Panc1 (cell line): Measurements from ENCODE around the gene POLG2.

Experiments
- CTCF ChIP-seq: fragments of 450-650 bp; IDR thresholded peaks from 2 replicates; pipeline ENCODE4 v1.5.1; 2017; ENCODE audit warnings: mild to moderate bottlenecking
- POLR2AphosphoS5 ChIP-seq: IDR thresholded peaks from 2 replicates; pipeline ENCODE4 v1.6.1; 2012; ENCODE audit warnings: mild to moderate bottlenecking, low read depth, low read length, moderate library complexity
- REST ChIP-seq, 2 experiments: IDR thresholded peaks; 2 replicates each; pipeline ENCODE4 v1.6.1; 2011 to 2012; ENCODE audit warnings: low read depth in 2 of 2, control low read depth in 1 of 2, low read length in 1 of 2, mild to moderate bottlenecking in 1 of 2, moderate library complexity in 1 of 2; ENCODE audit not compliant: insufficient read depth in 1 of 2
- SIN3A ChIP-seq: IDR thresholded peaks from 2 replicates; pipeline ENCODE4 v1.6.1; 2012; ENCODE audit warnings: low read depth, mild to moderate bottlenecking, low read length, moderate library complexity, borderline replicate concordance; ENCODE audit not compliant: insufficient read depth
- TCF7L2 ChIP-seq: IDR thresholded peaks from 2 replicates; pipeline ENCODE4 v1.6.1; 2011; ENCODE audit warnings: mild to moderate bottlenecking, low read depth, low read length, inconsistent platforms

GRCh38 chr17:64529221-64529620, 32.4 kb upstream of the POLG2 start:
- no peak for TF ChIP-seq CTCF
- no peak for TF ChIP-seq REST (IDR thresholded peaks at IDR 0.05; ENCODE audit: insufficient read depth in 1 of 2, low read depth in 2 of 2, low read length in 1 of 2)
- no peak for TF ChIP-seq POLR2AphosphoS5
- TF ChIP-seq SIN3A = no peak
- no peak for TF ChIP-seq TCF7L2
